ENCODE results near the gene OR5K1.

DNA sequence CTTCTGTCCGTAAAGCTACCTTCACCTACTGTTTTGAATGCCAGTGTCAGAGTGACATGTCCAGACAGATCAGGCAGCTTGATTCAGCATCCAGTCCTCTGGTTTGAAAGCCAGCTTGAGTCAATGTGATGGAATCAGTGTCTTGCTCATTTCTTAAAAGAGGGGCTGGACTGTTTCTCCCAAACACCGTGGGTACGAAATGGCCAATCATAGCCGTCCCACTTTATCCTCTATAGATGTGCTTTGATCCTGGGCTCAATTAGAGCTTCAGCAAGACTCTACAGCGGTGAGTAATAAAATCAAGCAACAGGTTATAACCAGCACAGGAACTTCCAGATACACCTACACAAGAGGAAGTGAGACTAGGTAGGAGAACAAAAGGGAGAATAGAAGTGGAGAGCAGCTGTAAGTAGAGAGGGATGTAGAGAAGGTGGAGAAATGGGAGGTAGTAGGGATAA, 17.0 kb upstream of the OR5K1 start:
- TF ChIP-seq, protein P1, sequence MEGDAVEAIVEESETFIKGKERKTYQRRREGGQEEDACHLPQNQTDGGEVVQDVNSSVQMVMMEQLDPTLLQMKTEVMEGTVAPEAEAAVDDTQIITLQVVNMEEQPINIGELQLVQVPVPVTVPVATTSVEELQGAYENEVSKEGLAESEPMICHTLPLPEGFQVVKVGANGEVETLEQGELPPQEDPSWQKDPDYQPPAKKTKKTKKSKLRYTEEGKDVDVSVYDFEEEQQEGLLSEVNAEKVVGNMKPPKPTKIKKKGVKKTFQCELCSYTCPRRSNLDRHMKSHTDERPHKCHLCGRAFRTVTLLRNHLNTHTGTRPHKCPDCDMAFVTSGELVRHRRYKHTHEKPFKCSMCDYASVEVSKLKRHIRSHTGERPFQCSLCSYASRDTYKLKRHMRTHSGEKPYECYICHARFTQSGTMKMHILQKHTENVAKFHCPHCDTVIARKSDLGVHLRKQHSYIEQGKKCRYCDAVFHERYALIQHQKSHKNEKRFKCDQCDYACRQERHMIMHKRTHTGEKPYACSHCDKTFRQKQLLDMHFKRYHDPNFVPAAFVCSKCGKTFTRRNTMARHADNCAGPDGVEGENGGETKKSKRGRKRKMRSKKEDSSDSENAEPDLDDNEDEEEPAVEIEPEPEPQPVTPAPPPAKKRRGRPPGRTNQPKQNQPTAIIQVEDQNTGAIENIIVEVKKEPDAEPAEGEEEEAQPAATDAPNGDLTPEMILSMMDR (conservative IDR thresholded peaks at IDR 0.05): no peak
- no peak for TF ChIP-seq ZFX (IDR thresholded peaks at IDR 0.05)
